CD8-positive, alpha-beta memory T cell (primary cell): ENCODE results near the gene AFAP1L1. TPM values are rescaled to one million over a fixed set of nuclear protein-coding genes. Genes with fewer than 3 reads are reported as not detected.
A peak's percentile ranks its signal among the peaks of the same experiment; 100 is the strongest.

Experiments
- CTCF ChIA-PET: fragments of 350-600 bp; sonication (Branson Sonifier 250); formaldehyde crosslinking; loops from one replicate; lab custom pipeline; 2021; ENCODE audit warnings: antibody characterized with exemption; lab: Charles Lee
- POLR2A ChIA-PET: fragments of 350-600 bp; sonication (Branson Sonifier 250); formaldehyde crosslinking; loops from one replicate; lab custom pipeline; 2021; ENCODE audit warnings: antibody characterized with exemption; lab: Charles Lee
- DNase-seq, 5 donors: peaks; one replicate each; pipeline versions ENCODE4 v3.0.0 to v3.0.0-alpha.2; 2020 to 2022; ENCODE audit warnings: mixed read lengths in 1 of 5
- H3K27ac ChIP-seq: one replicate; pipeline ENCODE4 v1.7.0; 2013; ENCODE audit warnings: low read depth, mild to moderate bottlenecking, low read length, moderate library complexity
- H3K27me3 ChIP-seq: 2 replicates; pipeline ENCODE4 v1.7.0; 2013; ENCODE audit warnings: low read length, mild to moderate bottlenecking; ENCODE audit not compliant: insufficient read depth, poor library complexity, severe bottlenecking
- H3K36me3 ChIP-seq: 2 replicates; pipeline ENCODE4 v1.7.0; 2013; ENCODE audit warnings: mild to moderate bottlenecking, low read length, moderate library complexity; ENCODE audit not compliant: insufficient read depth
- H3K4me1 ChIP-seq: 2 replicates; pipeline ENCODE4 v1.7.0; 2013; ENCODE audit warnings: mild to moderate bottlenecking, low read length, moderate library complexity; ENCODE audit not compliant: insufficient read depth
- H3K4me3 ChIP-seq: 2 replicates; pipeline ENCODE4 v1.7.0; 2013; ENCODE audit warnings: mild to moderate bottlenecking, low read length
- H3K9me3 ChIP-seq: 2 replicates; pipeline ENCODE4 v1.7.0; 2013; ENCODE audit warnings: mild to moderate bottlenecking, low read length
- H3K27ac Mint-ChIP-seq, 8 donors: one replicate each; pipeline ENCODE4 v1.8.0; 2020 to 2021; ENCODE audit warnings: mixed read lengths in 8 of 8, mild to moderate bottlenecking in 6 of 8, inconsistent platforms in 3 of 8, moderate library complexity in 3 of 8
- H3K27me3 Mint-ChIP-seq, 2 donors: one replicate each; pipeline ENCODE4 v1.8.0; 2020 to 2021; ENCODE audit warnings: mixed read lengths in 2 of 2, mild to moderate bottlenecking in 1 of 2, moderate library complexity in 1 of 2
- H3K36me3 Mint-ChIP-seq, 3 donors: one replicate each; pipeline ENCODE4 v1.8.0; 2020 to 2021; ENCODE audit warnings: mixed read lengths in 3 of 3, inconsistent platforms in 1 of 3, mild to moderate bottlenecking in 1 of 3
- H3K4me1 Mint-ChIP-seq, 3 donors: one replicate each; pipeline ENCODE4 v1.8.0; 2020 to 2021; ENCODE audit warnings: mixed read lengths in 3 of 3, inconsistent platforms in 1 of 3, mild to moderate bottlenecking in 1 of 3
- H3K4me3 Mint-ChIP-seq, 7 donors: one replicate each; pipeline ENCODE4 v1.8.0; 2020 to 2021; ENCODE audit warnings: mixed read lengths in 7 of 7, mild to moderate bottlenecking in 6 of 7, moderate library complexity in 4 of 7, inconsistent platforms in 2 of 7
- H3K9me3 Mint-ChIP-seq, 5 donors: one replicate each; pipeline ENCODE4 v1.8.0; 2020 to 2022; ENCODE audit warnings: mixed read lengths in 5 of 5, mild to moderate bottlenecking in 3 of 5, moderate library complexity in 2 of 5, inconsistent platforms in 1 of 5
- polyA plus RNA-seq: library from polyadenylated mRNA; unstranded; fragments of 300-500 nt; fragmentation: Illumina TruSeq; gene quantifications from one replicate; pipeline ENCODE4 v1.2.3, GENCODE V29; 2021
- total RNA-seq, 2 experiments: library from RNA; stranded (reverse); gene quantifications; one replicate each; pipeline ENCODE4 v1.2.3, GENCODE V29; 2021

The AFAP1L1 gene
- total and polyA plus RNA-seq, 3 experiments from 2014 or later = 0.18 TPM; not detected in 2

GRCh38 chr5:149254506-149254905 lies 17.2 kb upstream of the AFAP1L1 start:
- Histone ChIP-seq H3K4me3 (no peak overlapping the region), H3K9me3 (no peaks in the 10 kb centered on the region), H3K27me3 (no peaks in the 10 kb centered on the region), H3K27ac (no peak overlapping the region), H3K4me1 (no peaks in the 10 kb centered on the region), H3K36me3 (no peaks in the 10 kb centered on the region)
- Mint-ChIP-seq H3K27ac (no peak overlapping the region), H3K4me3 (no peak overlapping the region), H3K9me3 (no peaks in the 10 kb centered on the region), H3K36me3 (no peaks in the 10 kb centered on the region), H3K27me3 (peaks cover 9 to 40% of the 10 kb centered on the region in 2 donors), H3K4me1 (no peaks in the 10 kb centered on the region)
- CTCF ChIA-PET = interaction anchor here (1.7 kb wide), 1 partner anchor 10 kb away, joined by 10 read pairs; no protein-coding TSS in a partner anchor
- DNase-seq = no peak
- POLR2A ChIA-PET = no interaction called here

- Histone ChIP-seq H3K27ac (no peak overlapping the region), H3K4me1 (no peaks in the 10 kb centered on the region), H3K4me3 (no peak overlapping the region), H3K27me3 (no peaks in the 10 kb centered on the region), H3K36me3 (no peaks in the 10 kb centered on the region), H3K9me3 (no peaks in the 10 kb centered on the region)
- no peak overlapping the region for H3K27ac Mint-ChIP-seq
- H3K27me3 Mint-ChIP-seq = peaks cover 8 to 56% of the 10 kb centered on the region in 2 donors
- ChIA-PET POLR2A (interaction anchor here (0.7 kb wide), 1 partner anchor 115 kb away, joined by 6 read pairs; the partner anchor contains the start of gene ABLIM3), CTCF (no interaction called here)
- no peak for DNase-seq
- no peaks in the 10 kb centered on the region for H3K36me3 Mint-ChIP-seq
- no peaks in the 10 kb centered on the region for H3K9me3 Mint-ChIP-seq
- no peak overlapping the region for H3K4me3 Mint-ChIP-seq
- H3K4me1 Mint-ChIP-seq = no peaks in the 10 kb centered on the region
Observed at GRCh38 chr5:149256451-149256850, 15.2 kb upstream of the AFAP1L1 start.

- Histone ChIP-seq H3K9me3 (no peaks in the 10 kb centered on the region), H3K4me3 (no peak overlapping the region), H3K36me3 (no peaks in the 10 kb centered on the region), H3K4me1 (no peaks in the 10 kb centered on the region), H3K27me3 (no peaks in the 10 kb centered on the region), H3K27ac (no peak overlapping the region)
- Mint-ChIP-seq H3K4me3 (no peak overlapping the region), H3K36me3 (no peaks in the 10 kb centered on the region), H3K27me3 (peaks cover 13 to 56% of the 10 kb centered on the region in 2 donors), H3K27ac (no peak overlapping the region), H3K9me3 (no peaks in the 10 kb centered on the region), H3K4me1 (no peaks in the 10 kb centered on the region)
- POLR2A ChIA-PET = interaction anchor here (0.7 kb wide), 1 partner anchor 116 kb away, joined by 6 read pairs; the partner anchor contains the start of gene ABLIM3
- CTCF ChIA-PET = interaction anchor here (0.8 to 1.1 kb wide), 2 partner anchors 12 to 116 kb away, joined by 3 to 4 read pairs; partner anchors contain the start of gene ABLIM3
- no peak for DNase-seq
Observed at GRCh38 chr5:149257131-149257530, 14.5 kb upstream of the AFAP1L1 start.

GRCh38 chr5:149257889-149258705 lies 13.6 kb upstream of the AFAP1L1 start:
- H3K27ac ChIP-seq = no peak overlapping the region
- no peaks in the 10 kb centered on the region for H3K9me3 ChIP-seq
- Mint-ChIP-seq H3K4me1 (no peaks in the 10 kb centered on the region), H3K4me3 (no peak overlapping the region), H3K27me3 (peaks cover 16 to 60% of the 10 kb centered on the region in 2 donors), H3K27ac (no peak overlapping the region), H3K36me3 (no peaks in the 10 kb centered on the region), H3K9me3 (no peaks in the 10 kb centered on the region)
- DNase-seq = no peak
- H3K36me3 ChIP-seq = no peaks in the 10 kb centered on the region
- CTCF ChIA-PET = interaction anchor here (0.7 to 1.1 kb wide), 3 partner anchors 11 to 122 kb away, joined by 3 to 4 read pairs (median 3); partner anchors contain the start of gene ABLIM3
- POLR2A ChIA-PET = no interaction called here
- no peak overlapping the region for H3K4me3 ChIP-seq
- H3K4me1 ChIP-seq = no peaks in the 10 kb centered on the region
- no peaks in the 10 kb centered on the region for H3K27me3 ChIP-seq

- ChIA-PET POLR2A (no interaction called here), CTCF (no interaction called here)
- H3K4me3 Mint-ChIP-seq = no peak overlapping the region
- H3K27me3 Mint-ChIP-seq = peaks cover 19 to 45% of the 10 kb centered on the region in 2 donors
- DNase-seq = no peak
- no peak overlapping the region for H3K27ac Mint-ChIP-seq
- Histone ChIP-seq H3K4me1 (no peaks in the 10 kb centered on the region), H3K36me3 (no peaks in the 10 kb centered on the region), H3K27ac (no peak overlapping the region), H3K9me3 (no peaks in the 10 kb centered on the region), H3K27me3 (no peaks in the 10 kb centered on the region), H3K4me3 (no peak overlapping the region)
- no peaks in the 10 kb centered on the region for H3K36me3 Mint-ChIP-seq
- no peaks in the 10 kb centered on the region for H3K9me3 Mint-ChIP-seq
- H3K4me1 Mint-ChIP-seq = peaks cover 0 to 8% (median 6%) of the 10 kb centered on the region in 3 donors
Observed at GRCh38 chr5:149260761-149261160, 10.9 kb upstream of the AFAP1L1 start.

GRCh38 chr5:149261246-149261645 lies 10.4 kb upstream of the AFAP1L1 start:
- CTCF ChIA-PET = no interaction called here
- no peaks in the 10 kb centered on the region for H3K4me1 ChIP-seq
- Mint-ChIP-seq H3K36me3 (no peaks in the 10 kb centered on the region), H3K4me1 (peaks cover 0 to 8% (median 6%) of the 10 kb centered on the region in 3 donors), H3K27me3 (peaks cover 19 to 42% of the 10 kb centered on the region in 2 donors), H3K9me3 (no peaks in the 10 kb centered on the region), H3K4me3 (no peak overlapping the region), H3K27ac (peak overlapping the region in 1 of 8 donors; percentile 29)
- POLR2A ChIA-PET = no interaction called here
- DNase-seq = no peak
- H3K27ac ChIP-seq = no peak overlapping the region
- no peaks in the 10 kb centered on the region for H3K27me3 ChIP-seq
- no peaks in the 10 kb centered on the region for H3K36me3 ChIP-seq
- no peaks in the 10 kb centered on the region for H3K9me3 ChIP-seq
- H3K4me3 ChIP-seq = no peak overlapping the region

GRCh38 chr5:149262315-149262714 lies 9.3 kb upstream of the AFAP1L1 start:
- H3K27ac Mint-ChIP-seq = no peak overlapping the region
- ChIA-PET CTCF (interaction anchor here (5.3 kb wide), 1 partner anchor 120 kb away, joined by 50 read pairs; the partner anchor contains the start of gene ABLIM3), POLR2A (no interaction called here)
- peaks cover 0 to 4% (median 0%) of the 10 kb centered on the region in 5 donors for H3K9me3 Mint-ChIP-seq
- no peaks in the 10 kb centered on the region for H3K9me3 ChIP-seq
- H3K27ac ChIP-seq = no peak overlapping the region
- no peaks in the 10 kb centered on the region for H3K4me1 ChIP-seq
- peaks cover 0 to 8% (median 6%) of the 10 kb centered on the region in 3 donors for H3K4me1 Mint-ChIP-seq
- H3K4me3 ChIP-seq = no peak overlapping the region
- H3K36me3 ChIP-seq = no peaks in the 10 kb centered on the region
- no peaks in the 10 kb centered on the region for H3K27me3 ChIP-seq
- no peak overlapping the region for H3K4me3 Mint-ChIP-seq
- DNase-seq = no peak
- no peaks in the 10 kb centered on the region for H3K36me3 Mint-ChIP-seq
- H3K27me3 Mint-ChIP-seq = peaks cover 19 to 40% of the 10 kb centered on the region in 2 donors
